Parathyroid adenoma (tissue), 2 donors: ENCODE measurements around the gene GADL1.

Experiments
- H2AFZ ChIP-seq: fragments of 300-600 bp; sonication (generic); one replicate; pipeline ENCODE4 v1.7.0; 2017; ENCODE audit warnings: antibody characterized with exemption, mild to moderate bottlenecking
- H3K27ac ChIP-seq: fragments of 300-600 bp; sonication (generic); one replicate; pipeline ENCODE4 v1.7.0; 2017
- H3K27me3 ChIP-seq: fragments of 300-600 bp; sonication (generic); one replicate; pipeline ENCODE4 v1.7.0; 2017; ENCODE audit warnings: low read length; ENCODE audit not compliant: control insufficient read depth, insufficient read depth
- H3K36me3 ChIP-seq: fragments of 300-600 bp; sonication (generic); one replicate; pipeline ENCODE4 v1.7.0; 2017; ENCODE audit warnings: low read length; ENCODE audit not compliant: control insufficient read depth, insufficient read depth
- H3K4me1 ChIP-seq: fragments of 300-600 bp; sonication (generic); one replicate; pipeline ENCODE4 v1.7.0; 2017; ENCODE audit warnings: control low read depth
- H3K4me2 ChIP-seq: fragments of 300-600 bp; sonication (generic); one replicate; pipeline ENCODE4 v1.7.0; 2017; ENCODE audit warnings: low read length
- H3K4me3 ChIP-seq: fragments of 300-600 bp; sonication (generic); one replicate; pipeline ENCODE4 v1.7.0; 2017; ENCODE audit warnings: low read depth, low read length
- H3K79me2 ChIP-seq: fragments of 300-600 bp; sonication (generic); one replicate; pipeline ENCODE4 v1.7.0; 2017; ENCODE audit warnings: control low read depth
- H3K9ac ChIP-seq: fragments of 300-600 bp; sonication (generic); one replicate; pipeline ENCODE4 v1.7.0; 2017; ENCODE audit warnings: mild to moderate bottlenecking
- H3K9me3 ChIP-seq: fragments of 300-600 bp; sonication (generic); one replicate; pipeline ENCODE4 v1.7.0; 2017; ENCODE audit warnings: low read length; ENCODE audit not compliant: control insufficient read depth
- TF ChIP-seq, protein P1 (sequence below): fragments of 300-600 bp; sonication (generic); IDR thresholded peaks from one replicate; pipeline ENCODE4 v1.7.0; 2017; ENCODE audit warnings: antibody characterized with exemption, mild to moderate bottlenecking
- donor health status: primary hyperparathyroidism.

GADL1 gene

DNA sequence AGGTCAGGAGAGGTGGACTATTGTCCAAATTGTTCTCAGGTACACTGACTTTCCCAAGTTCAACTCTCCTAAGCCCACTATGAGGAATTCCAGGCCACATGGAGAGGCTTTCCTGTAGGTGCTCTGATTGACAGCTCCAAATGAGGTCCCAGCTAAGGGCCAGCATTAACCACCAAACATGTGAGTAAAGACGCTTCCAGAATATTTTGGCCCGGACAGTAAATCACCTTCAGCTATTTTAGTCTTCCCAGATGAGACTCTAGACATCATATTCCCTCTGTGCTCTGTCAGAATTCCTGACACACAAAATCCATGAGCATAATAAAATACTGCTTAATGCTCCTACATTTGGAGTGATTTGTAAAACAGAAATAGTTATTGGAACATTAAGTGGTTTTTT, 152.6 kb downstream of the GADL1 start:
- TF ChIP-seq, protein P1, sequence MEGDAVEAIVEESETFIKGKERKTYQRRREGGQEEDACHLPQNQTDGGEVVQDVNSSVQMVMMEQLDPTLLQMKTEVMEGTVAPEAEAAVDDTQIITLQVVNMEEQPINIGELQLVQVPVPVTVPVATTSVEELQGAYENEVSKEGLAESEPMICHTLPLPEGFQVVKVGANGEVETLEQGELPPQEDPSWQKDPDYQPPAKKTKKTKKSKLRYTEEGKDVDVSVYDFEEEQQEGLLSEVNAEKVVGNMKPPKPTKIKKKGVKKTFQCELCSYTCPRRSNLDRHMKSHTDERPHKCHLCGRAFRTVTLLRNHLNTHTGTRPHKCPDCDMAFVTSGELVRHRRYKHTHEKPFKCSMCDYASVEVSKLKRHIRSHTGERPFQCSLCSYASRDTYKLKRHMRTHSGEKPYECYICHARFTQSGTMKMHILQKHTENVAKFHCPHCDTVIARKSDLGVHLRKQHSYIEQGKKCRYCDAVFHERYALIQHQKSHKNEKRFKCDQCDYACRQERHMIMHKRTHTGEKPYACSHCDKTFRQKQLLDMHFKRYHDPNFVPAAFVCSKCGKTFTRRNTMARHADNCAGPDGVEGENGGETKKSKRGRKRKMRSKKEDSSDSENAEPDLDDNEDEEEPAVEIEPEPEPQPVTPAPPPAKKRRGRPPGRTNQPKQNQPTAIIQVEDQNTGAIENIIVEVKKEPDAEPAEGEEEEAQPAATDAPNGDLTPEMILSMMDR, result no peak
- Histone ChIP-seq H3K9ac (no peak overlapping the region), H2AFZ (no peak overlapping the region), H3K27me3 (no peaks in the 10 kb centered on the region), H3K4me2 (no peak overlapping the region), H3K27ac (no peak overlapping the region), H3K79me2 (no peaks in the 10 kb centered on the region), H3K4me1 (no peaks in the 10 kb centered on the region), H3K9me3 (no peaks in the 10 kb centered on the region), H3K36me3 (no peaks in the 10 kb centered on the region), H3K4me3 (no peak overlapping the region)

DNA sequence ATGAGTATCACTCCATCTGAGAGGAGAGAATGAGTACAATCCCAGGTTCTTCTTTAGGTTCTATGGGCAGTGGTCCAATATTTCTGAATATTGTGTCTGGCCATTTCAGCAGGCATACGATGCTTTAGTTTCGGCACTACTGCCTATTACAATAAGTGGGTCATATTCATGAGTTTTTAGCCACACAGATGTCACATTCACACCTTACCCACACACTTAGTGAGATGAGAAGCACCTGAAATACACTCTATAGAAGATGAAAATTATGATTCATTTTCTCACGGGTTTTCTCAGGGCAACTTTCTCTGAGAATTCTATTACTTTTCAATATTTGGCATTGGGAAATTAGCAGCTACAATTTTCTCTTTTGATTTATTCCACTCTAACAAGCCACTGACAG, 155.9 kb downstream of the GADL1 start:
- Histone ChIP-seq H3K9me3 (no peaks in the 10 kb centered on the region), H3K36me3 (no peaks in the 10 kb centered on the region), H3K79me2 (no peaks in the 10 kb centered on the region), H3K27ac (no peak overlapping the region), H3K4me3 (no peak overlapping the region), H3K9ac (no peak overlapping the region), H3K4me1 (no peaks in the 10 kb centered on the region), H3K27me3 (no peaks in the 10 kb centered on the region), H2AFZ (no peak overlapping the region), H3K4me2 (no peak overlapping the region)
- TF ChIP-seq, protein P1, result no peak

DNA sequence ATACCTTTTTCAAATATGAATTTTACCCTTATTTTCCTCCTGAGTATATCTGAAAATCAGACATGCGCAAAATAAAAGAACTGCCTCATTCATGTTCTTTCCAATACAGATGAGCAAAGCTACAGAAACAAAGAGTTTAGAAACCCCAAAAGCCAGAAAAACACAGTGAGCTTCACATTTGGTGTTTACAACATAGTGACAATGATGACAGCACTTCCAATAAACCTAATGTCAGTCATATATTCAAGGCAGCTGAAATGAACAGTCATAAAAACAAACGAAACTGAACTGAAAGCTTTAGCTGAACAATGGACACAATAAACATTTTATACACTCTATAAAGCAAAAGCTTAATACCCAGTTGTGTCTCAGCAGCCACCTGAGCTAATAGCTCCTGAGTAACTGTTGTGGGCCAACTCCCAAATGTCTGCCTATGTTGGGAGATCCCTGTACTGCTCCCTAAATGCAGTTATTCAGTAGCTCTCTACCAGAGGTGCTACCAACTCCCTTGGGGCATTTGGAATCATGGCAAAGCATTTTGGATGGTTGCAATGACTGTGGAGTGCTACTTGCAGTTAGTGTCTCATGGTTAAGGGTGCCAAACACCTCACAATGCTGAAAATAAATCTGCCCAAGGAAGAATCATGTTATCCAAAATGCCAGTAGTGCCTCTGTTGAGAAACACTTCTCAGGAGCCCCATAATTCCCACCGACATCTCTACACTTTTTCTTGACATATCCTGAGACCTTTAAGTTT, 156.5 kb downstream of the GADL1 start:
- H2AFZ ChIP-seq, result no peak overlapping the region
- no peaks in the 10 kb centered on the region for H3K27me3 ChIP-seq
- no peaks in the 10 kb centered on the region for H3K36me3 ChIP-seq
- H3K4me2 ChIP-seq, result no peak overlapping the region
- no peak overlapping the region for H3K4me3 ChIP-seq
- no peaks in the 10 kb centered on the region for H3K79me2 ChIP-seq
- TF ChIP-seq, protein P1, result no peak
- H3K27ac ChIP-seq, result no peak overlapping the region
- H3K4me1 ChIP-seq, result no peaks in the 10 kb centered on the region
- no peaks in the 10 kb centered on the region for H3K9me3 ChIP-seq
- no peak overlapping the region for H3K9ac ChIP-seq

DNA sequence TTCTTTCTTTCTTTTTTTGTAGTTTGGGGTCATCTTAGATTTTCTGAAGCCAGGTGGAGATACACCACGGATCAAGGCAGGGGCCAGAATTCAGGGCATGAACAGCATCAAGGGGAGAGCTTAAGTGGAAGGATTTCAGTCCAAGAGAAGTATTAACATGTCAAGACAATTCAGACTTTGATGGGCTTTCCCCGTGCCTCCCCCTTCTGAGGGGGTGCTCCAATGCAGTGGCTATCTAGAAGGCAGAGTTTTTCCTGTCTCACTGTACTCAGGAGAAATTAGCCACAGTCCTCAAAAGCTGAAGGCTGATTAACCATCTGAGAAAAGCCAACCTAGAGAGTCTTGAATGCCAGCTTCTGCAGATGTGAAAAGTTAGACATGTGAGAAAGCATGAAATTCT, 160.8 kb downstream of the GADL1 start:
- Histone ChIP-seq H2AFZ (no peak overlapping the region), H3K9ac (no peak overlapping the region), H3K4me3 (no peak overlapping the region), H3K27ac (no peak overlapping the region), H3K27me3 (no peaks in the 10 kb centered on the region), H3K4me2 (no peak overlapping the region), H3K79me2 (no peaks in the 10 kb centered on the region), H3K9me3 (no peaks in the 10 kb centered on the region), H3K4me1 (no peaks in the 10 kb centered on the region), H3K36me3 (no peaks in the 10 kb centered on the region)
- TF ChIP-seq, protein P1, result no peak

DNA sequence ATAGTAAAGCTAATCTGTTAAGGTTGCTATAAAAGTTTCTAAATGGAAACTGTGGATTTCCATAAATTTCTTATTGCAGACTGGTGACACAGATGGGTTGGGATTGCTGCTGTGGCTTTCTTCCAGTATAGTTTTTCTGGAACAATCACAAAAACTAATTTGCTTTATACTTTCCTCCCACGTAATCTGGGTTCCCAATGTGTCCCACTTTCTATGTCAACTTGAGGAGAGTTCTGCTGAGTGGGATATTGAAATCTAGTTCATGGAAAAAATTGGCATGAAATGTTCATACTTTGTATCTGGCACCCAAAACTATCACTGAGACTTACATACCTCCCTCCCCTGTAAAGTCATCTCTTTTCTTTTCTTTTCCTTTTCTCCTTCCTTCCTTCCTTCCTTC, 161.3 kb downstream of the GADL1 start:
- H3K27me3 ChIP-seq, result no peaks in the 10 kb centered on the region
- H3K27ac ChIP-seq, result no peak overlapping the region
- no peak overlapping the region for H3K4me3 ChIP-seq
- no peaks in the 10 kb centered on the region for H3K4me1 ChIP-seq
- no peak overlapping the region for H2AFZ ChIP-seq
- no peaks in the 10 kb centered on the region for H3K9me3 ChIP-seq
- H3K4me2 ChIP-seq, result no peak overlapping the region
- H3K9ac ChIP-seq, result no peak overlapping the region
- TF ChIP-seq, protein P1, result no peak
- no peaks in the 10 kb centered on the region for H3K79me2 ChIP-seq
- no peaks in the 10 kb centered on the region for H3K36me3 ChIP-seq
